HG03521 (cell line): ENCODE results near the gene STAT5B.

Experiments used
- ATAC-seq: cut with Tn5 transposase; IDR thresholded peaks from one replicate; pipeline ENCODE4 v1.9.1; 2021; ENCODE audit warnings: mild to moderate bottlenecking, moderate library complexity; ENCODE audit not compliant: unreplicated experiment

STAT5B gene

DNA sequence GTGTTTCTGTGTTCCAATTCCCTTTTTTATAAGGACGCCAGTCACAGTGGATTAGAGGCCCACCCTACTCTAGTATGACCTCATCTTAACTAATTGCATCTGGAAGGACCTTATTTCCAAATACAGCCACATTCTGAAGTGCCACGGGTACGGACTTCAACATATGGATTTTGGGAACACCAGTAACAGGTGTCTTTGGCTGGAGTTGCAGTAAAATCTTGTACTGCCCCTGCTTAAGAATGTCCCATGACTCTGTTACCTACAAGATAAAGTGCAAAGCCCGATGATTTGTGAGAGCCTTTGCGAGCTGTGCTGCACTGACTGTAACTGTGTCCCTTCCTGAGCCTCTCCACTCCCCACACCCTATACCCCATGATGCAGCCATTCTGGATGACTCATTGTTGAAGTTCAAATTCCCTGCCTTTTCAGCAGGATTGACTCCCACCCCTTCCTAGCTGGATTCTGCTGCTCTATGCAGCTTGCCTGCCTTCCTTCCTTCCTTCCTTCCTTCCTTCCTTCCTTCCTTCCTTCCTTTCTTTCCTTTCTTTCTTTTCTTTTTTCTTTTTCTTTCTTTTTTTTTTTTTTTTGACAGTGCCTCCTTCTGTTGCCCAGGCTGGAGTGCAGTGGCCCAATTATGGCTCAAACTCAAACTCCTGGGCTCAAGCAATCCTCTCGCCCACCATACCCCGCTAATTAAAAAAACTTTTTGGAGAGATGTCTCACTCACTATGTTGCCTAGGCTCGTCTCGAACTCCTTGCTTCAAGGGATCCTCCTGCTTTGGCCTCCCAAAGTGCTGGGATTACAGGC is 93.1 kb downstream of the STAT5B start:
- no peak for ATAC-seq

DNA sequence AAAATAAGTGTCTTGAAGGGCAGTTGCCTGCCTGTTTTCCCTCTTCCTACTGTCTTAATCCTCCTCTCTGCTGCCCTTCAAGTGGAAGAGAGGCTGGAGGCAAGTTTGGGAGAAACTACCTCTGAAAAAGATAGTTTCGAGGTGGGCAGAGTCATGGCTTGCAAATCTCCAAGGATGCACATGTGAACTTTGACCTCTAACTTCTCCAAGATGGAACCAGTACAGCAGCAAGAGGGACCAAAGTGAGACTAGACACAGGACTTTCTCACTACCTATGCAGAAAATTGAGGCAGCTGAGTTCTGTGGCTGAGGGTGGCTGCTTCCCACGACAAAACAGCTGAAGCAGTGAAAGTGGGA is 94.4 kb downstream of the STAT5B start:
- no peak for ATAC-seq

DNA sequence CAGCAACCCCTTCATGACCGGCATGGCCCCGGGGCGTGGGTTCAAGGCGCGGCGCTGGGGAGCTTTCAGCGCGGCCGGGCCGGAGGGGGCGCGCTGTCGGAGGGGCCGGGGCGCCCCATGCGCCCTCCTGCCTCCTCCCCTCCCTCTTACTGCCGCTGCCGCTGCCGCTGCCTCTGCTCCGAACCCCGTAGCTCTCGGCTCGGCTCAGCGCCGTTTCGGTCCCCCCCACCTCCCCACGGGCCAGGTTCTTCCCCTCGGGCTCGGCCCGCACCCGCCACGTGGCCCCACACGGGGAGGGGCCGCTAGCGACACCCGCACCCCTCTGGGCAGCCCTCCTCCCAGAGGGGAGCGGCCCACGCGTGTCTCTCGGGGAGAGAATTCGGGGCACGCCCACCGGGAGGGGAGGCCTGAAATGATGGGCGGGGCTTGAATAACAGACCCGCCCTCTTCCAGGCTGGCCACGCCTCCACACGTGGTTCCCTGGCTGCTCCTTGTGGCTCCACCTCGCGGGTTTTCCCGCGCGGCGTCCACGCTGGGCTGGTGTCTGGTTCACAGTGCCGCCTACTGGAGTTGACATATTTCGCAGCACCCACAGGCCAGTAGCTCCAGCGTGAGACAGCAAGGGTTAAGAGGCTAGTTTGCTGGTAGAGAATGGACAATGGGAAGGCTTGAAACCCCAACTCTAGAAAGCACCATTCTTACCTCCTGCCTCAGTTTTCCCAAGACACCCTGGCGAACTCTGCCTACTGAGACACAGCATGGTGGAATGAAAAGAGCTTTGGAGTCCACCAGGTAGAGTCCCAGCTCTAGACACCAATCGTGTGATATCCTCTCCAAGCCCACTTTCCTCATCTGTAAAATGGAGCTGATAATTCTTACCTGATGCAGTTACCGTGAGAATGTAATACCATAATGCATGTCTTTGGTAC is 95.0 kb downstream of the STAT5B start, which contains the start of gene KCNH4:
Gene KCNH4 (minus strand): TSS at position 221 of the 929 bp plus-strand sequence. CDS start 197 bp downstream, at position 24.
- ATAC-seq = peak; percentile 39

DNA sequence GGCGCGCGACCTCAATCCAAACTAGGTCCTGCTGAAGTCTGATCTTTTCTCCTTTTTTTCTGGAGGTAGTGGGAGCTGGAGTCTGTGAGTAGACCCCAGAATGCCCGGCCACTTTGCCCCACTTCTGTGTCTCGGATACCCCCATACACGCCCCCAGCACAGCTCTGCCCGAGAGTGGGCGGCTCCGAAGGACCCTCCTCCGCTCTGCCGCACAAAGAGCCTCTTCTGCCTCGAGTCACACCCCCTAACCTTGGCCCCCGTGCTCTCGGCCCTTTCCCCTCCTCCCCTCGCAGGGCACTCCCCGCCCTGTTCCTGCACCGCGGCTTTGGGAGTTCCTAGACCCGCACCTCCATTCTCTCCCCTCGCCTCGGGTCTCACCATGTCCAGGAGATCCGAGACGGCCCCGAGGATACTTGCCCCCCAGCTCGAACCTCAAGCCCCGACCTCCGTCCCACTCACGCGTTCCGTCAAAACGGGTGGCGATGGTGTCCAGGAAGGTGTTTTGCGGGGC is 95.7 kb downstream of the STAT5B start:
- ATAC-seq = no peak

DNA sequence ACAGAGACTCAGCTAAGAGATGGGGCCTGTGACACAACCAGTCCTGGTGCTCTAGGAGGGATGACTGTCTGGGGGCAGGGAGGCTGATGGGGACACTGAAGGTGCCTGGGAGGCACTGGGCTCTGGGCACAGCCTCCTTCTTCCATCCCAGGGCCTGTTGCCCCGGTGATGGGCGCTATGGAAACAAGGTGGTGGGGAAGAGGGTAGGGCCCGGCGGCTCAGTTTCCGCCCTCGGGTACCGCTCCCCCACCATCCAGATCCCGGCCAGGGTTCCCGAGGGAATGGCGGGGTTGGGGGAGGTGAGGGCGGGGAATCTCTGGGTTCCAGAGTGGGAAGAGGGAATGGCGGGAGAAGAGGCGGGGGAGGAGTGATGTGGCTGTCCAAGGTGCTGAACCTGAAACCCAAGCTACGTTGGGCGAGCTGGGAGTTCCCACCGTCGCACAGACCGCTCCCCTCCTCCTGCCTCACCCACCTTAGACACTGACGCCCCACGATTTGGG is 96.2 kb downstream of the STAT5B start:
- ATAC-seq = no peak

DNA sequence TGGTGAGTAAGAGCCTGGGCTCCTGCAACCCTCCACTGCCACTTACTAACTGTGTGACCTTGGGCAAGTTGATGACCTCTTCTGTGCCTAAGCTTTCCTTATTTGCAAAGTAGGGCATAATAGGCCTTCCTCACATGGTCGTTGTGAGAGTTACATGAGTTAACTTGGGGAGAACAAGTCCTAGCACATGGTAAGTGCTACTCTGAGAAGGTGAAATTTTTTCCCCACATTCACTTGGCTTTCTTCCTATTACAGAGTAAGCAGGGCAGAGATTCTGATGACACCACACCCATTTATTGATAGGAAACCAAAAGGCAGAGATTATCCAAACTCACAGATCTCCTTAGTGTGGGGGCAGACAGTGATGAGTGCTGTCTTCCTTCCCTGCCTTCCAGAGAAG is 96.9 kb downstream of the STAT5B start:
- ATAC-seq = no peak

DNA sequence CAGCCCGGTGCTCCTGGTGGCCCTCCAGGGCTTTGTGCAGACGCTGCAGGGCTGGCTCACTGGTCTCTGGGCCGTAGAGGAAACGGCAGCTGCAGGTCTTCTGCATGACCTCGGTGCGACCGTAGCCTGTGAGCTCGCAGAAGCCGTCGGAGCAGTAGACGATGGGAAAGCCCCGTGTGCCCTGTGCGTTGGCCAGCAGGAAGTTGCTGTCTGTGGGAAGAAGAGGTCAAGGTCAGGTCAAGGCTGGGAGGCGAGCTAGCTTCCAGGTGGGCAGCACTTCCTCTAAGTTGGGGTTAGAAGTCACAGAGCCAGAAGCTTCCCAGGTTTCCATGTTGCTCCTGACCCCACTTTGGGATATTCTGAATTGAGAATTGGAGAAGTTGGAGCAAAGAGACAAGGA is 97.4 kb downstream of the STAT5B start:
- no peak for ATAC-seq

DNA sequence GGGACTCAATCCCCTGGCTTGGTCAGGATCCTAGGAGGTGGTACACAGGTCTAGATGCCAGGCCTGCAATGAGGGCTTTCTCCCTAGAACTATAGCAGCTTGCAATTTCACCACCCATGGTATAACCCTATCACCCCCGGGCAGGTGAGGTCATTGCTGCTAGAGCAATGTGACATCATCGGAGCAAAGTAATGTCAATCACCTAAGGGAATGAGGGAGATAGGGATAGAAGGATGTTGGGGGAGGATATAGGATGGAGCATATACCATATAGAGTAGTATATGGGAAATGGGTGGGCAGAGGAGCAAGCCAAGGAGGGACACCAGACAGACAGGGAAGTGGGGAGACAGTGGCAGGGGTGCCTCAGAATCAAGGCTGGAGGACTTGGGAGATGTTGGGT is 98.5 kb downstream of the STAT5B start:
- no peak for ATAC-seq

DNA sequence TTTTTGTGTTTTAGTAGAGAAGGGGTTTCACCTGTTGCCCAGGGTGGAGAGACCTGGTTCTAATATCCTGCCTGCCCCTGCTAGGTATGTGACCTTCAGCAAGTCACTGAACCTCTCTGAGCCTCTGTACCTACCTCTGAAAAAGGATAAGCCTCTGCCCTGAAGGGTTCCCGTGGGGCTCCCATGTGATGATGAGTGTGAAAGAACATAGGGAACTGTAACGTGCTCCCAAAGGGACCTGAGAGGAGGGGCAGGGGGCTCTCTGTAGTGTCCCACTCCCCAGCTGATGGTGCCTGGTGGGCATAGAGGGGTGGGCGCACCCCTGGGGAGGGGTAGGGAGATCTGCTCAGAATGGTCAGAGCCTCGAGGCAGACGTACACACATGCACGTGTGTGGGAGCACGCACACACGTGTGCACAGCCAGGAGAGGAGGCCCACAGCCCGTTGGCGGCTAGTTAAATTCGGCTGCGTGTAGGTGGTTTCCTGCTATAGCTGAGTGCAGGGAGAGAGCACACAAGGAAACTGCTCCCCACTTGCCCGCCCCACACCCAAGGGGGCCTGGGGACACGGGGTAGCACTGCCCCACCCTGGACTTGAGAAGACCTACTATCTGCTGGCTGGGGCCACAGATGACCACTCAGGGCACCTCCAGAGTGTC is 101.9 kb downstream of the STAT5B start:
- ATAC-seq = no peak

DNA sequence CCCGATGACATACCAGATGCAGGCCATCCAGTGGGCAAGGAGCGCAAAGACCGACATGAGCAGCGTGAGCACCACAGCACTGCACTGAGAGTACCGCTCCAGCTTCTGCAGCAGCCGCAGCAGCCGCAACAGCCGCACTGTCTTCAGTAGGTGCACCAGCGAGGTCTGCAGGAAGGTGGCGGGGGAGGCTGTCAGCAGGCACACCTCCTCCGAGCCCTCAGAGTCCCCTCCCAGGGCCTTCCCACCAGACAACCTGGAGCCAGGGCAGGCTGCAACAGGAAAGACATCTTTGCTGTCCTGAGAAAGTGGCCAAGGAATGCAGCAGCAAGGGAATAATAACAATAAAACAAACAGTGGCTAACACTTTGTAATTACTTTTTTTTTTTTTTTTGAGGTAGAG is 104.4 kb downstream of the STAT5B start:
- no peak for ATAC-seq

DNA sequence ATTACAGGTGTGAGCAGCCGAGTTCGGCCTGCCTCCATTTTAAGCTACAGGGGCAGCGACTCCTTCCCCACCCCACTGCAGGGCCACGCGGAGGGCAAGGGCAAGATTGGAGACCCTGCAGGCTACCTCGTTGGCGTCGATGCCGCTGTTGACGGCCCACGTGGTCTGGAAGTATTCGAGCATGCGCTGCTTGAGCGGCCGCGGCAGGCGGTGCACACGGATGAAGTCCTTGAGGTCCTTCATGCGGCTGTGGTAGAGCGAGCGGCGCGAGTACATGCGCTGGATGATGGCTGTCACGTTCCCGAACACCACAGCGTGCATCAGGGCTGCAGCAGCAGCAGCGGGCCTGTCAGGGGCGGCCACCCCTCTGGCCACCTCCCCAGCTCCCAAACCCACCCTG is 106.8 kb downstream of the STAT5B start:
- ATAC-seq = no peak

DNA sequence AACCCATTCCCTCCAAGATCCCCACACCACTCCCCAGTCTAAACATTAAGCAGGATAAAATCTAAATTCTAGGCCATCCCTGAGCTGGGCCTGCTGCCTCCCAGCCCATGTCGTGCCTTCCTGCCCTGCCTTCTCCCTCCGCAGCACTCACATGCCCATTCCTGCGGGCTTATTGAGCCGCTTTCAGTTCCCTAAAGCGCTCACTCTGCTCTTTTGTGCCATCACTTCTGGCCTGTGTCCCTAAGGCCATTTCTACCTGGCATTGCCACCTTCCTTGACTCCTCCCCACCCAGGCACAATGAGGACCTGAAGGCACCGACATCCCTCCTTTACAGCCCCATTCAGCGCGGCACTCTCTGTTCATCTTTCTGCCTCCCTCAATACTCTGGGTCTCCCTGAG is 108.4 kb downstream of the STAT5B start:
- ATAC-seq = no peak

DNA sequence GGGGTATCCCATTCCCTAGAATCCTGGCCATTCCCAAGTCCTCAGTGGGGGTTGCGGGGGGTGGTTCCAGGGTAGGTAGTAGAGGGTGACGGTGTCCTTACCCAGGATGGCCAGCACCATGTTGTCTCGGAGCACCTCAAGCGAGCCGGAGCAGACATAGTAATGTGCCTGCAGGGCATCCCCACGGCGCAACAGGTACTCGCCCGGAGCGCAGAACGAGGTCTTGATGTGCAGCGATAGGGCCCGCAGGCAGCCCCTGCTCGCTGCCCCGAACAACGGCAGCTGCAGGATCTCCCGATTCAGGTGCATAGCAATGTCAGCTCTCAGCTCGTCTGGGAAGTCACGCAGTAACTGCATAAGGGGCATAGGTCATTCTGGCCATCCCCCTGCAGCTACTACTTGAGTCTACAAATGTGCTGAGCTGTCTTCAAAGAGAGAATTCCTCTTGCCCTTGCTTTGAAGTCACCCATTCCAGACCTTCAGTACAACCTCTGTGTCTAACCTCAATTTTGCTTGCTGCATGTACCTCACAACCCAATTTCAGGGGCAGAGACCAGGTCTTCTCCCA is 109.9 kb downstream of the STAT5B start:
- no peak for ATAC-seq

DNA sequence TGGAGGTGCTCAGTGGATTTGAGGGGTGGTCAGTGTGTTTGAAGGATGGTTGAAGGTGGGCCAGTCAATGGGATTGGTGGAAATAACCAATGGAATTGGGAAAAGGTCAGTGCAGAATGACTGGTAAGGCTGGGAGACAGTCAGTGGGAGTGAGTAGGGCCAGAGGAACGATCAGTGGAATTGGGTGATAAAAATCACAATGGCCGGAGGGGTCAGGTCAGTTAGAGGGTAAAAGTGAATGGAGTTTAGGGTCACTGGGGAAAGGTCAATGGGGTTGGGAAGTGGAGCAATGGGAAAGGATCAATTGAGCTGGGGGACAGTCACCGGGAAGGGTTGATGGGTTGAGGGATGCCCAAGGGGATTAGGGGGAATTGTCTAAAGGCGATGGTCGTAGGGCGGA is 110.4 kb downstream of the STAT5B start:
- no peak for ATAC-seq

DNA sequence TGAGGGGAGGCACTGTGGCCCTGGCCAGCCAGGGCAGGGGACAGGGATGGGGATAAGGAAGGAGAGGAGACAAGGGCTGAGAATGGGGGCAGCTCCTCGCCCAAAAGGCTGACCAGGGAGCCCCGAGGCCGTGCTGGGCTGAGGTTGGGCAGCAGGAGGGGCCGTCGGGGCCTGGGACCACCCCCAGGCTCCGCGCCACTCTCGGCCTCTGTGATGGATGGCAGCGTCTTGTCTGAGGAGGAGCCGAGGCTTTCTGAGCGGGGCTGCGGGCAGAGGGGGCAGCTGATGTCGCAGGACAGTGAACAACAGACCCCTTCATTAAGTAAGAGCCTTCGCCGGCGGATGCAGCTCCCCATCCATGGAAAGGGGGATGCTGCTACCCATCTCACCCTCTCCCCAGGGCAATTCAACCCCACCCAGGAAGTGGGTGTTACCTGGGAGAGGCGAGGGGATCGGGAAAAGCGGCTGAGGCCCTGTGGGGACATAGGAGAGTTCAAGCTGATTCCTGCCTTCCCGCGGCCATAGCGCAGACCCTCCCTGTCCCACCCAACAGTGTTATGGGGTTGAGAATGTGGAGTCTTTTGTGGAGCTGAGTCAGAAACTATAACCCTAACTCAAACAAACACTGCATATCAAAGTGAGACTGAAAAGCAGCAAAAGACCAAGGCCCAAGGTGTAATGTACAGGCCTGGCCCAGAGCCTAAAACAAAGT is 112.3 kb downstream of the STAT5B start:
- no peak for ATAC-seq

DNA sequence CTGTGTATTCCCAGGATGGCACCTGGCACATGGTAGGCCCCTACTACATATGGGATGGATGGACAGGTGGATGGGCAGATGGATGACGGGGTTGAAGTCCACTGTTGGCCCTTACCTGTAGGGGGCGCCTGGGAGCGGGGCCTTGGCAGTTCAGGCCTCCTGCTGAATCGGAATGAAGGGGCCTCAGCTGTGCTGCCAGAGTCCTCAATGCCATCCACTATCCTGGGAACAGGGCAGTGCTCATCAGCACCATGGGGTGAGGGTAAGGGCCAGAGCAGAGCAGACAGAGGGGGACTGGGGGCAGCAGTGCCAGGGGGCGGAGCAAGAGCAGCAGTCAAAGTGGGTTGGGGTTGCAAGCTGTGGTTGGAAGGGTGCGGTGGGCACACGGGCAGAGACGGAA is 113.1 kb downstream of the STAT5B start:
- no peak for ATAC-seq

DNA sequence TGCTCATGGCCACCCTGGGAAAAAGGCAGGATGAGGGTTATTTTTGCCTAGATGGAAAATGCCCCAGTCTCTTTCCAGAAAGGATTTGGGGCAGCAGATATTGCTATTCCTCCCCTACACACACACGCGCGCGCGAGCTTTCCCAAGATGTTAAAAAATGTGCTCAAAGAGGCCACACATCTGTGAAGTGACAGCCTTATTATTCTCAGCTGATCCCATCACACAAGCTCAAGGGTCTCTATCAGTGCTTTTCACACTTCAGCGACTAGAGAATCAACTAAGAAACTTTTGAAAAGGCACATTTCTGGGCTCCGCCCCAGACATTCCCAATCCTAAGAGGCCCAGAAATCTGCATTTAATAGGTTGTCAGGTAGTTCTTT is 115.7 kb downstream of the STAT5B start:
- no peak for ATAC-seq

DNA sequence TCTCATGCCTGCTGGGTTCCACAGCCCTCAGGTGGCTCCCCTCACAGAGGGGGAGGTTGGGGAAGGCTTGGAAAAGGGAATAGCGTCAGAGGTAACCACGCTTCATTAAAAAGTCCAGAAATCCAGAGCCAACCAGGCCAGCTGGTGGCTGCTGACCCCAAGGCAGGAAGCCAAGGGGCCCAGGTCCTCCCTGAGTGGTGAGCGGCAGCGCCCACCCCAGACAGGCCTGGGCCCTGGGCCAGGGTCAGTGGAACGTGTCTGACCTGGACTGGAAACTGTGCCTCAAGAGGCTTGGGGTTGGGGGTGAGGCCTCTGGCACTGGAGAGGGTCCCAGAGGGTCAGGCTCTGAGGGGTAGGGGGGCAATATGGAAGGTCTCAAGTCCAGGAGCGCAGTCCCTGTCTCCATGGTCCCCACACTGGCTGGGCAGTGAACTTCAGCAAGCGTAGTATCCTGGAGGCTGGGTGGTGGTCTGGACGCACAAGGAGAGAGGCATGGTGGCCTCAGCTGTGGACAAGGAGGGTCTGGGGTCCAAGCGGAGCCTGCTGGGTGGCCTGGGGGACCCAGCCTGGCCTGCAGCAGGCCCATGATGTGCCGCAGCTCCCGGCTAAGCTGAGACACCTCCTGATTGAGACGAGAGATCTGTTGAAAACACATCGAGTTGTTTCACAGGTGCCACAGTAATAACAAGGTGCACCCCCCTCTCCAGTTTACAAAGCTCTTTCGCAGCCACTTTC is 116.2 kb downstream of the STAT5B start:
- ATAC-seq = no peak

DNA sequence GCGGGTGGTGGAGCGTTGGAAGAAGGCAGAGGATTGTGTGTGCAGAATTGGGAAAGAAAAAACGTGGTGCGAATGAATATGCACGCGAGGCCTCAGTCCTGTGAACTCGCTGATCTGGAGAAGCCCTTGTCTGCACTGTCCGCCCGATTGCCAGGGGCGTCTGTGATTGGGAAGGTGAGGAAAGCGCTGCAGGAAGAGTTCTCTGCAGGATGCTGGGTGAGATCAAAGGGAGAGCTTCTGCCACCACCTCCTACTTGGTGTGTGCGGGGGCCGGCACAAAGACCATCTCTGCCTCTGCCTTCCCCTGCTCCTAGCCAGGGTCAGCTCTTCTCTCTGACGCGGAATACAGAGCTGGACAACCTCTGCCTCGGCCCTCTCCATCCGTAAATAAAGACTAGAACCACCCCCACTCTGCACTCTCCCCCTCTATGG is 120.6 kb downstream of the STAT5B start:
- no peak for ATAC-seq
